KG1 (cell line): Measurements from ENCODE around the gene DMRT2.

Experiments
- DNase-seq: peaks from one replicate; lab custom pipeline; 2025; lab: John Stamatoyannopoulos, UW

DMRT2 gene

DNA sequence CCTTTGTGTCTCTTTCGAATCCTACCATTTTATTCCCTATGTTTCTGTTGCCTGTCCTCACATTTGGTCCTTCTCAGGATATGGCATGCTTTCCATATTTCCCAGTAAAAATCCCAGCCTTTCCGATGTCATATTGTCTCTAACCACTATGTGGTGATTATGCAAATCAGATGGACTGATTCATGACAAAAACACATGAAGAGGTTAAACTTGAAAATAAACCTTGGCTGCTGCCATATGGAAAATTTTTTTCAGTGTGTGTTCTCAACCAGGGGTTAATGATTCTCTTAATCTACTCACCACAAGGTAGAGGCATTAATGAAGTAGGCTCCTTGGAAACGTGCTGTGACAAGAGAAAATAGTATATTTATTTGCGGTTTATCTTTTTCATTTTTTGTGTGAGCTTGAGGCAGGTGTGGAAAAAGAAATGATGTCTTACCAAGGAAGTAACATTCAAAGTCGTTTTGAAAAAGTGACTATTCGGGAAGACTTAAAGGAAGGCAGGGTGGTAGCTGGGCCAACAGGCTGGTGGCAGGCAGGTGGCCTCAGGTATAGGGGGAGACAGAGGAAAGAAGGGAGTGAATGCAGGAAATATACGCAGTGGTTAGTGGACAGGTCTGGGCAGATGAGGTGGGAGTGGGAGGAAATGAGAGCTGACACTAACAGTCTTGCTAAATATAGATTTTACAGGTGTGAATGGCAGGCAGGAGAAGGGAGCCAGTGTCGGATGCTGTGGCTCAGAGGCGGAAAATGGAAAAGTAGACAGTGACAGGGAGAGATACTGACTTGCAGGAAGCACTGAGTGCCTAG is 46.2 kb downstream of the DMRT2 start:
- no peak for DNase-seq

DNA sequence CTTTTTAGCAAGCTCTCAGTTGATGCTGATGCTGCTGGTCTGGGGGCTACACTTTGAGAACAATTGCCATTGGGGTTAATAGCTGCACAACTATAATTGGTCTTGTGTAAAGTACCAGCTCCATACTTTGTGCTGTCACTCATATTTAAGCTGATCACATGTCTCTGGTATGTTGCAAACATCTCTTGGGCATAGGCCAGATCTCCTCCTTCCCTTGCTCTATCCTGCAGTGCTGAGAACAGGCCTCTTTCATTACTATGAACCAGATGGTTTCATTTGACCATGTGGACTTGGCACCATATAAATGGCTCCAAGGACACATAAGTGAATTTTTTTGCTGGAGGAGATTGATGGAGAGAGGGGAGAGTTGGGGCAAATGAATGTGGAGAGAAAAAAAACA is 48.4 kb downstream of the DMRT2 start:
- DNase-seq, result no peak

DNA sequence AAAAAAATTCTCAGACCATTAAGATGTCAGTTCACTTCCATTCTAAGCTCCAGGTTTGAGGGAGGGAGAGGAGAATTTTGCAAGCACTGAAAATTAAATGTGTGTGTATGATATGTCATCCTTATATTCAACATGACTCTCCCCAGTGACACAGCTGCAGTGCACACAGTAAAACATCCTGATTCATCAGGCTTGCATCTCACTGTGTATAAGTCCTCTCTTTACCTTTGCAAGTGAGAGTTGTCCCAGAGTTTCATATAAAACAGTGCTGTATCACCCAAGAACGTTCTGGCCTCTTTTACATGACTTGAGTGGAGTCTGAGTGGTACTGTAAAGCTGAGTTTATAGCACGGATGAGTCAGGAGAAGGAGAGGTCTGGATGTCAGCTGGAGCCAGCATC is 50.0 kb downstream of the DMRT2 start:
- no peak for DNase-seq

DNA sequence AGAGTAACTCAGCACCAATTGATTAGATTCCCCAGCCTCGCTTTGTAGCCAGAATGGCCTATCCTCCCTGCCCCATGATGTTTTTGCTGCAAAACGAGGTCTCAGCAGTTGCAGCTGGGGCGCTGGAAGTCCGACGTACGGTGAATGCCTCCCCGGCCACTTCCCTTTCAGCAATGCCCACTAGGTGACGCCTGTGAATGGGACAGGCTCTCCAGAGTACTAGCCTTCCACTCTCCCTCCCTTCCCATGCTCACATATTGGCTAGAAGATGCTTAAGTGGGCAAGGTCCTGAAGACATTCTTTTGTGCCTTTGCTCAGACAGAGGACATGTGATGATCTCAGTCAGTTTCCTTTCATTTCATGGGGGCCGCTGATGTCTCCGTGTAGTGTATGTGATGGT is 50.8 kb downstream of the DMRT2 start:
- no peak for DNase-seq

DNA sequence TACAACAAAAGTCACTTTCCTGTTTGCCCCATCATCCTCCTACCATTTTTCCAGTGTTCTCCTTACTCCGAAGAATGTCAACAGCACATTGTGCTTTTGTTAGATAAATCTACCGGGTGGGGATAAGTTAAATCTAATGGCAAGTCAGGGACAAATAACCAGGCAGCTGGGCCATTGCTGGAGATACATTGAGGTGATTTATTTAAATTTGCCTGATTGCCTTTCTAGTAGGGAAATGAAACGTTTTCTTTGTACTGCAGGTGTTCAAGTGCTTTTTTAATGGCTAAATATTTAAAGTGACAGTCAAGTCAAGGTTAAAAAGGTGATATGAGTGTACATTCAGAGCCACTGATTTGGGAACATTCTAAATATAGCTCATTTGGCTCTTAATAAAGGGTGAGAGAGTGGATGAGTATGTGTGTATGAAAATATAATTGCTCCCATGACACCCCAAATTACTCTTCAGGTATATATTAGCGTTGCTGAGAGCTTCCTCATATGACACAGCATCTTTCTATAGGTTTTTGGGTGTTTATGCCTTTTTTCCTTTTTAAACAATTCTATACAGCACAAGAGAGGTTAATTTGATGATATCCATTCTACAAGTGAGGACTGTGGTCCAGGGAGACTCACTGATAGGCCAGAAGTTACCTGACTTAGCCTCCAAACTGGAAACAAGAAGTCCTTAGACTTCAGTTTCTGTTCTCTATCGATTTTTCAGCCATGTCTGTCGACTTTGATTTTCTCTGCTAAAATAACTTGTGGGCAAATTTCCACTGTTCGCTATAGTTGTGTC is 51.9 kb downstream of the DMRT2 start:
- DNase-seq, result no peak

GRCh38 chr9:1102642-1102970 is 52.4 kb downstream of the DMRT2 start:
- no peak for DNase-seq
